ENCODE results near the gene MYL4.
"Not testable (repeated sequence)": the region's sequence is repeated elsewhere in the genome, so short reads cannot be mapped to it uniquely, and the experiment has no call there.

The MYL4 gene

GRCh38 chr17:47221154-47221553 lies 12.0 kb downstream of the MYL4 start:
- no peak for TF ChIP-seq CTCF (IDR thresholded peaks at IDR 0.05; ENCODE audit: low read depth, low read length)
- no peak for DNase-seq (ENCODE audit: low read depth in 2 of 2)
- no peak overlapping the region for H3K4me3 ChIP-seq (replicated peaks in 1 of 2; ENCODE audit: low read depth in 2 of 2, low read length in 2 of 2)

GRCh38 chr17:47222047-47222446 lies 12.9 kb downstream of the MYL4 start:
- no peak overlapping the region for H3K4me3 ChIP-seq (replicated peaks in 1 of 2; ENCODE audit: low read depth in 2 of 2, low read length in 2 of 2)
- TF ChIP-seq CTCF (IDR thresholded peaks at IDR 0.05; ENCODE audit: low read depth, low read length) = no peak
- no peak for DNase-seq (ENCODE audit: low read depth in 2 of 2)

- H3K4me3 ChIP-seq (replicated peaks in 1 of 2; ENCODE audit: low read depth in 2 of 2, low read length in 2 of 2) = no peak overlapping the region
- no peak for TF ChIP-seq CTCF (IDR thresholded peaks at IDR 0.05; ENCODE audit: low read depth, low read length)
- peak in 1 of 2 donors; percentile 40 for DNase-seq (ENCODE audit: low read depth in 2 of 2)
These were observed 13.9 kb downstream of the MYL4 start for GRCh38 chr17:47223007-47223406.

- no peak for DNase-seq (ENCODE audit: low read depth in 2 of 2)
These were observed 14.3 kb downstream of the MYL4 start for GRCh38 chr17:47223460-47223859.

GRCh38 chr17:47224077-47224476 lies 14.9 kb downstream of the MYL4 start:
- not testable (repeated sequence) for H3K4me3 ChIP-seq (replicated peaks in 1 of 2; ENCODE audit: low read depth in 2 of 2, low read length in 2 of 2); DNase-seq (ENCODE audit: low read depth in 2 of 2)

More at GRCh38 chr17:47223460-47223859, 14.3 kb downstream of the MYL4 start:
- H3K4me3 ChIP-seq (replicated peaks in 1 of 2; ENCODE audit: low read depth in 2 of 2, low read length in 2 of 2) = no peak overlapping the region
- no peak for TF ChIP-seq CTCF (IDR thresholded peaks at IDR 0.05; ENCODE audit: low read depth, low read length)

- no peak for DNase-seq (ENCODE audit: low read depth in 2 of 2)
These were observed 15.8 kb downstream of the MYL4 start for GRCh38 chr17:47224966-47225365.

GRCh38 chr17:47225436-47225858 lies 16.3 kb downstream of the MYL4 start:
- no peak overlapping the region for H3K4me3 ChIP-seq (replicated peaks in 1 of 2; ENCODE audit: low read depth in 2 of 2, low read length in 2 of 2)
- peak; percentile 90 to 97 for DNase-seq (ENCODE audit: low read depth in 2 of 2)
- TF ChIP-seq CTCF (IDR thresholded peaks at IDR 0.05; ENCODE audit: low read depth, low read length) = no peak

More at GRCh38 chr17:47224966-47225365, 15.8 kb downstream of the MYL4 start:
- H3K4me3 ChIP-seq (replicated peaks in 1 of 2; ENCODE audit: low read depth in 2 of 2, low read length in 2 of 2) = no peak overlapping the region
- no peak for TF ChIP-seq CTCF (IDR thresholded peaks at IDR 0.05; ENCODE audit: low read depth, low read length)
